Vagina (tissue), 2 donors: ENCODE results near the gene ZNF133.

Source experiments
- POLR2A ChIP-seq, 2 donors: fragments of 450-650 bp; IDR thresholded peaks; one replicate each; pipeline ENCODE4 v1.6.1; 2017; ENCODE audit warnings: antibody characterized with exemption in 2 of 2, mild to moderate bottlenecking in 2 of 2, moderate library complexity in 2 of 2
- POLR2AphosphoS5 ChIP-seq, 2 donors: sonication (generic); formaldehyde crosslinking; IDR thresholded peaks; one replicate each; pipeline ENCODE4 v1.9.0; 2017; ENCODE audit warnings: antibody characterized with exemption in 2 of 2, mild to moderate bottlenecking in 2 of 2, low read depth in 1 of 2; ENCODE audit not compliant: insufficient read depth in 1 of 2
- TF ChIP-seq, protein P1 (sequence below), 3 experiments: fragments of 450-650 bp in 2 of 3; fragments of 200-600 bp in 1 of 3; sonication (generic) in 1 of 3; IDR thresholded peaks; one replicate each; pipeline ENCODE4 v1.5.1; 2017 to 2019; ENCODE audit warnings: antibody characterized with exemption in 3 of 3, mild to moderate bottlenecking in 2 of 3, moderate library complexity in 2 of 3

GRCh38 chr20:18316166-18316565 is 27.8 kb downstream of the ZNF133 start:
- TF ChIP-seq, protein P1, sequence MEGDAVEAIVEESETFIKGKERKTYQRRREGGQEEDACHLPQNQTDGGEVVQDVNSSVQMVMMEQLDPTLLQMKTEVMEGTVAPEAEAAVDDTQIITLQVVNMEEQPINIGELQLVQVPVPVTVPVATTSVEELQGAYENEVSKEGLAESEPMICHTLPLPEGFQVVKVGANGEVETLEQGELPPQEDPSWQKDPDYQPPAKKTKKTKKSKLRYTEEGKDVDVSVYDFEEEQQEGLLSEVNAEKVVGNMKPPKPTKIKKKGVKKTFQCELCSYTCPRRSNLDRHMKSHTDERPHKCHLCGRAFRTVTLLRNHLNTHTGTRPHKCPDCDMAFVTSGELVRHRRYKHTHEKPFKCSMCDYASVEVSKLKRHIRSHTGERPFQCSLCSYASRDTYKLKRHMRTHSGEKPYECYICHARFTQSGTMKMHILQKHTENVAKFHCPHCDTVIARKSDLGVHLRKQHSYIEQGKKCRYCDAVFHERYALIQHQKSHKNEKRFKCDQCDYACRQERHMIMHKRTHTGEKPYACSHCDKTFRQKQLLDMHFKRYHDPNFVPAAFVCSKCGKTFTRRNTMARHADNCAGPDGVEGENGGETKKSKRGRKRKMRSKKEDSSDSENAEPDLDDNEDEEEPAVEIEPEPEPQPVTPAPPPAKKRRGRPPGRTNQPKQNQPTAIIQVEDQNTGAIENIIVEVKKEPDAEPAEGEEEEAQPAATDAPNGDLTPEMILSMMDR (IDR thresholded peaks at IDR 0.05): no peak
- TF ChIP-seq POLR2A (IDR thresholded peaks at IDR 0.05): no peak
- TF ChIP-seq POLR2AphosphoS5 (IDR thresholded peaks at IDR 0.05; ENCODE audit: insufficient read depth in 1 of 2, low read depth in 1 of 2): no peak
